ENCODE results near the gene MCF2L2. TPM values are rescaled to one million over a fixed set of nuclear protein-coding genes. Genes with fewer than 3 reads are reported as not detected.

Gene MCF2L2
- total and polyA plus RNA-seq, 2 experiments from 2014 or later = 6.7 to 14.6 TPM

DNA sequence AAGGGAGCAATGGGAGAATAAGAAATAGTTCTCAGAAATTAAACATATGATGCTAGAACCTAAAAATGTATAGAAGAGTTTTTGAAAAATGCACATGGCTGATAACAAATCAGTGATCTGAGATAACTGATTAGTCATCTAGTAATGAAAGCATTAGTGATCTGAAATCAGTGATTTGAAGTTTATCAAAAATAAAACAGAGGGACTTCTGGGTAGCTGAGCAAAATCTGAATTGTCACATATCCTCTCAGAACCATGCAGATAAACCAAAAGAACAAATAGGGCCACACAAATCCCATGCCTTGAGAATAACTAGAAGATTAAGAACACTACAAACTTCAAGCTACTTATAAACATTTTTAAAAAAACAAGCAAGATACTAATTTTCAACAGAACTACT, 71.5 kb downstream of the MCF2L2 start (continued):
- TF ChIP-seq, protein P1, sequence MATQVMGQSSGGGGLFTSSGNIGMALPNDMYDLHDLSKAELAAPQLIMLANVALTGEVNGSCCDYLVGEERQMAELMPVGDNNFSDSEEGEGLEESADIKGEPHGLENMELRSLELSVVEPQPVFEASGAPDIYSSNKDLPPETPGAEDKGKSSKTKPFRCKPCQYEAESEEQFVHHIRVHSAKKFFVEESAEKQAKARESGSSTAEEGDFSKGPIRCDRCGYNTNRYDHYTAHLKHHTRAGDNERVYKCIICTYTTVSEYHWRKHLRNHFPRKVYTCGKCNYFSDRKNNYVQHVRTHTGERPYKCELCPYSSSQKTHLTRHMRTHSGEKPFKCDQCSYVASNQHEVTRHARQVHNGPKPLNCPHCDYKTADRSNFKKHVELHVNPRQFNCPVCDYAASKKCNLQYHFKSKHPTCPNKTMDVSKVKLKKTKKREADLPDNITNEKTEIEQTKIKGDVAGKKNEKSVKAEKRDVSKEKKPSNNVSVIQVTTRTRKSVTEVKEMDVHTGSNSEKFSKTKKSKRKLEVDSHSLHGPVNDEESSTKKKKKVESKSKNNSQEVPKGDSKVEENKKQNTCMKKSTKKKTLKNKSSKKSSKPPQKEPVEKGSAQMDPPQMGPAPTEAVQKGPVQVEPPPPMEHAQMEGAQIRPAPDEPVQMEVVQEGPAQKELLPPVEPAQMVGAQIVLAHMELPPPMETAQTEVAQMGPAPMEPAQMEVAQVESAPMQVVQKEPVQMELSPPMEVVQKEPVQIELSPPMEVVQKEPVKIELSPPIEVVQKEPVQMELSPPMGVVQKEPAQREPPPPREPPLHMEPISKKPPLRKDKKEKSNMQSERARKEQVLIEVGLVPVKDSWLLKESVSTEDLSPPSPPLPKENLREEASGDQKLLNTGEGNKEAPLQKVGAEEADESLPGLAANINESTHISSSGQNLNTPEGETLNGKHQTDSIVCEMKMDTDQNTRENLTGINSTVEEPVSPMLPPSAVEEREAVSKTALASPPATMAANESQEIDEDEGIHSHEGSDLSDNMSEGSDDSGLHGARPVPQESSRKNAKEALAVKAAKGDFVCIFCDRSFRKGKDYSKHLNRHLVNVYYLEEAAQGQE (IDR thresholded peaks at IDR 0.05; ENCODE audit: unreplicated experiment) = no peak
- TF ChIP-seq JUNB (IDR thresholded peaks at IDR 0.05; ENCODE audit: unreplicated experiment) = no peak
- TF ChIP-seq CREB1 (CRISPR knock-in tag; IDR thresholded peaks at IDR 0.05; ENCODE audit: low read depth) = no peak
- no peak for TF ChIP-seq ZNF114 (CRISPR knock-in tag; IDR thresholded peaks at IDR 0.05)
- no peak for TF ChIP-seq ZNF331 (CRISPR knock-in tag; IDR thresholded peaks at IDR 0.05; ENCODE audit: low read depth)
- no peak for TF ChIP-seq POLR2AphosphoS5 (IDR thresholded peaks at IDR 0.05; ENCODE audit: low read depth)

DNA sequence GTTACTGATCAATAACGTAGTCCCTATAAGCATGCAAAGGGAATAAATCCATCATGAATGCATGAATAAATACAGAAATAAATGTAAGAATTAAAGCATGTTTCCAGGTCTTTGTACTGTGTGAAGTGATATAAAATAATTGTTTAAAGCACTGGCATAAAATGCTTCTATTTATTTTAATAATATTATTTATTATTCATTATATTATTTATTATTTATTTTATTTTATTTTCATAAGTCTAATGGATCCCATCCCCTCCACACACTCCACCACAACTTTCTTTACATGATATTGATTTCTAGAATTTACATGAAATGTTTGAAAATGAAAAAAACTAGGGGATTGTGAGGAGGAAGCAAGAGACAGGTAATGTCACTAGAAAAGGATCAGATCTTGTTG, 73.5 kb downstream of the MCF2L2 start:
- DNase-seq (ENCODE audit: low spot score) = no peak
- no peak overlapping the region for H3K27ac Mint-ChIP-seq
- Histone ChIP-seq H3K4me3 (no peak overlapping the region), H3F3A (replicated peaks; ENCODE audit: low read depth) (no peaks in the 10 kb centered on the region), H3K9me2 (ENCODE audit: insufficient read depth) (no peaks in the 10 kb centered on the region), H3K79me2 (replicated peaks; ENCODE audit: insufficient read depth) (no peaks in the 10 kb centered on the region), H4K20me1 (replicated peaks; ENCODE audit: insufficient read depth) (no peaks in the 10 kb centered on the region; the same call in 1 of the 2 replicates), H3K4me2 (no peak overlapping the region), H3K36me3 (ENCODE audit: insufficient read depth) (peaks cover 5% of the 10 kb centered on the region; the same call in 1 of the 2 replicates), H3K27ac (ENCODE audit: low read depth) (no peak overlapping the region), H2AFZ (no peak overlapping the region), H3K4me1 (ENCODE audit: insufficient read depth) (0 out of 2 replicates have a peak, but pooled peaks cover 3% of the 10 kb centered on the region), H3K27me3 (ENCODE audit: insufficient read depth) (no peaks in the 10 kb centered on the region)
- H3K9me3 Mint-ChIP-seq = no peaks in the 10 kb centered on the region
- no peak overlapping the region for H3K4me3 Mint-ChIP-seq
- no peak for ATAC-seq
- peaks cover 3% of the 10 kb centered on the region; the same call in 1 of the 3 replicates for H3K4me1 Mint-ChIP-seq
- no peaks in the 10 kb centered on the region for H3K36me3 Mint-ChIP-seq (ENCODE audit: low read depth)
- H3K27me3 Mint-ChIP-seq (ENCODE audit: insufficient read depth, low read depth, poor library complexity) = peaks cover 2% of the 10 kb centered on the region
- TF ChIP-seq, protein P2, sequence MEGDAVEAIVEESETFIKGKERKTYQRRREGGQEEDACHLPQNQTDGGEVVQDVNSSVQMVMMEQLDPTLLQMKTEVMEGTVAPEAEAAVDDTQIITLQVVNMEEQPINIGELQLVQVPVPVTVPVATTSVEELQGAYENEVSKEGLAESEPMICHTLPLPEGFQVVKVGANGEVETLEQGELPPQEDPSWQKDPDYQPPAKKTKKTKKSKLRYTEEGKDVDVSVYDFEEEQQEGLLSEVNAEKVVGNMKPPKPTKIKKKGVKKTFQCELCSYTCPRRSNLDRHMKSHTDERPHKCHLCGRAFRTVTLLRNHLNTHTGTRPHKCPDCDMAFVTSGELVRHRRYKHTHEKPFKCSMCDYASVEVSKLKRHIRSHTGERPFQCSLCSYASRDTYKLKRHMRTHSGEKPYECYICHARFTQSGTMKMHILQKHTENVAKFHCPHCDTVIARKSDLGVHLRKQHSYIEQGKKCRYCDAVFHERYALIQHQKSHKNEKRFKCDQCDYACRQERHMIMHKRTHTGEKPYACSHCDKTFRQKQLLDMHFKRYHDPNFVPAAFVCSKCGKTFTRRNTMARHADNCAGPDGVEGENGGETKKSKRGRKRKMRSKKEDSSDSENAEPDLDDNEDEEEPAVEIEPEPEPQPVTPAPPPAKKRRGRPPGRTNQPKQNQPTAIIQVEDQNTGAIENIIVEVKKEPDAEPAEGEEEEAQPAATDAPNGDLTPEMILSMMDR (conservative IDR thresholded peaks at IDR 0.05; ENCODE audit: low read depth in 2 of 2) = no peak
- TF ChIP-seq, protein P1 (IDR thresholded peaks at IDR 0.05; ENCODE audit: unreplicated experiment) = no peak
- no peak for TF ChIP-seq EZH2 (IDR thresholded peaks at IDR 0.05; ENCODE audit: low read depth, unreplicated experiment)
- TF ChIP-seq EZH2phosphoT487 (IDR thresholded peaks at IDR 0.05; ENCODE audit: unreplicated experiment) = no peak
- TF ChIP-seq, protein P3, sequence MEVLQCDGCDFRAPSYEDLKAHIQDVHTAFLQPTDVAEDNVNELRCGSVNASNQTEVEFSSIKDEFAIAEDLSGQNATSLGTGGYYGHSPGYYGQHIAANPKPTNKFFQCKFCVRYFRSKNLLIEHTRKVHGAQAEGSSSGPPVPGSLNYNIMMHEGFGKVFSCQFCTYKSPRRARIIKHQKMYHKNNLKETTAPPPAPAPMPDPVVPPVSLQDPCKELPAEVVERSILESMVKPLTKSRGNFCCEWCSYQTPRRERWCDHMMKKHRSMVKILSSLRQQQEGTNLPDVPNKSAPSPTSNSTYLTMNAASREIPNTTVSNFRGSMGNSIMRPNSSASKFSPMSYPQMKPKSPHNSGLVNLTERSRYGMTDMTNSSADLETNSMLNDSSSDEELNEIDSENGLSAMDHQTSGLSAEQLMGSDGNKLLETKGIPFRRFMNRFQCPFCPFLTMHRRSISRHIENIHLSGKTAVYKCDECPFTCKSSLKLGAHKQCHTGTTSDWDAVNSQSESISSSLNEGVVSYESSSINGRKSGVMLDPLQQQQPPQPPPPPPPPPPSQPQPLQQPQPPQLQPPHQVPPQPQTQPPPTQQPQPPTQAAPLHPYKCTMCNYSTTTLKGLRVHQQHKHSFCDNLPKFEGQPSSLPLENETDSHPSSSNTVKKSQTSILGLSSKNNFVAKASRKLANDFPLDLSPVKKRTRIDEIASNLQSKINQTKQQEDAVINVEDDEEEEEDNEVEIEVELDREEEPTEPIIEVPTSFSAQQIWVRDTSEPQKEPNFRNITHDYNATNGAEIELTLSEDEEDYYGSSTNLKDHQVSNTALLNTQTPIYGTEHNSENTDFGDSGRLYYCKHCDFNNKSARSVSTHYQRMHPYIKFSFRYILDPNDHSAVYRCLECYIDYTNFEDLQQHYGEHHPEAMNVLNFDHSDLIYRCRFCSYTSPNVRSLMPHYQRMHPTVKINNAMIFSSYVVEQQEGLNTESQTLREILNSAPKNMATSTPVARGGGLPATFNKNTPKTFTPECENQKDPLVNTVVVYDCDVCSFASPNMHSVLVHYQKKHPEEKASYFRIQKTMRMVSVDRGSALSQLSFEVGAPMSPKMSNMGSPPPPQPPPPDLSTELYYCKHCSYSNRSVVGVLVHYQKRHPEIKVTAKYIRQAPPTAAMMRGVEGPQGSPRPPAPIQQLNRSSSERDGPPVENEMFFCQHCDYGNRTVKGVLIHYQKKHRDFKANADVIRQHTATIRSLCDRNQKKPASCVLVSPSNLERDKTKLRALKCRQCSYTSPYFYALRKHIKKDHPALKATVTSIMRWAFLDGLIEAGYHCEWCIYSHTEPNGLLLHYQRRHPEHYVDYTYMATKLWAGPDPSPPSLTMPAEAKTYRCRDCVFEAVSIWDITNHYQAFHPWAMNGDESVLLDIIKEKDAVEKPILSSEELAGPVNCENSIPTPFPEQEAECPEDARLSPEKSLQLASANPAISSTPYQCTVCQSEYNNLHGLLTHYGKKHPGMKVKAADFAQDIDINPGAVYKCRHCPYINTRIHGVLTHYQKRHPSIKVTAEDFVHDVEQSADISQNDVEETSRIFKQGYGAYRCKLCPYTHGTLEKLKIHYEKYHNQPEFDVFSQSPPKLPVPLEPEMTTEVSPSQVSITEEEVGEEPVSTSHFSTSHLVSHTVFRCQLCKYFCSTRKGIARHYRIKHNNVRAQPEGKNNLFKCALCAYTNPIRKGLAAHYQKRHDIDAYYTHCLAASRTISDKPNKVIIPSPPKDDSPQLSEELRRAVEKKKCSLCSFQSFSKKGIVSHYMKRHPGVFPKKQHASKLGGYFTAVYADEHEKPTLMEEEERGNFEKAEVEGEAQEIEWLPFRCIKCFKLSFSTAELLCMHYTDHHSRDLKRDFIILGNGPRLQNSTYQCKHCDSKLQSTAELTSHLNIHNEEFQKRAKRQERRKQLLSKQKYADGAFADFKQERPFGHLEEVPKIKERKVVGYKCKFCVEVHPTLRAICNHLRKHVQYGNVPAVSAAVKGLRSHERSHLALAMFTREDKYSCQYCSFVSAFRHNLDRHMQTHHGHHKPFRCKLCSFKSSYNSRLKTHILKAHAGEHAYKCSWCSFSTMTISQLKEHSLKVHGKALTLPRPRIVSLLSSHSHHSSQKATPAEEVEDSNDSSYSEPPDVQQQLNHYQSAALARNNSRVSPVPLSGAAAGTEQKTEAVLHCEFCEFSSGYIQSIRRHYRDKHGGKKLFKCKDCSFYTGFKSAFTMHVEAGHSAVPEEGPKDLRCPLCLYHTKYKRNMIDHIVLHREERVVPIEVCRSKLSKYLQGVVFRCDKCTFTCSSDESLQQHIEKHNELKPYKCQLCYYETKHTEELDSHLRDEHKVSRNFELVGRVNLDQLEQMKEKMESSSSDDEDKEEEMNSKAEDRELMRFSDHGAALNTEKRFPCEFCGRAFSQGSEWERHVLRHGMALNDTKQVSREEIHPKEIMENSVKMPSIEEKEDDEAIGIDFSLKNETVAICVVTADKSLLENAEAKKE (CRISPR knock-in tag; IDR thresholded peaks at IDR 0.05) = no peak
- TF ChIP-seq ZNF331 (CRISPR knock-in tag; IDR thresholded peaks at IDR 0.05; ENCODE audit: low read depth) = no peak

All from GM23338 (cell line).